NCI-H1417 treated with DMSO at 0.1 percent for 48 hours (cell line): ENCODE measurements around the gene ATE1.
"Not testable (repeated sequence)": the region's sequence is repeated elsewhere in the genome, so short reads cannot be mapped to it uniquely, and the experiment has no call there.

Experiments
- DNase-seq: peaks from one replicate; lab custom pipeline; 2025; lab: John Stamatoyannopoulos, UW

ATE1 gene

DNA sequence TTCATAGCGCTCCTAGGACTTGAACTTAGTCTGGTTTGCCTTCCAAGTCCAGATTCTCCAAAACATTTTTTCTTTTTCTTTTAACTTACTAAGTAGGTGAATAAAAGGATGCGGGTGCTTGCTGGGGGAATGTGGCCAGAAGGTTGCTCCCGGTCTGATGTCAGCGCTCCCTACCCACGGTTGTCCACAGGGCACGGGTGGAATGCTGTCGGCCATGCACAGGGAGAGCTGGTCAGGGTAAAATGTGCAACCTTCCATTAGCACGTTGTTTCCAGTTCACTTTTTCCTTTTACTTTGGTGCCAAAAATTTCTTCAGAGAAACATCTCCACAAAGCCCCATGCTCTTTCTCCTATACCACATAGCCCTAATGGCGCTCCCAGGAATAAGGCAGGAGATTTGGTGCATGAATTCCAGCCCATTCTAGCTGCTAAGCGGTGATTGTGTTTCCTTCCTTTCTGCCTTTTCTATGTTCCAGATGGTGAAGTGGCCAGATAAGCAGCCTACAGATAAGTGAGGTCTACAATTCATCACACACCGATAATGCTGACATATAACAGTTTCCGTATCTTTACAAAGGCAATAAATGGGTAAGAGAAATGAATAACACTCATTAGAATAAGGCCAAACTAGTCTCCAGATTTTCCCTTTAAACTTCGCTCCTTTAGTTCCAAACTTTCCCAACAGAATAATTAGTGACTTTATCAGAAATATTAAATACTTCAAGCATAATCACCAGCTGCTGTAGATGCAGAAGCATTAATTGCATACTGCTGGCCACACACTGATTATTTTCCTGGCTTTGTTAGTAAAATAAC, 191.3 kb downstream of the ATE1 start:
- DNase-seq, result no peak

DNA sequence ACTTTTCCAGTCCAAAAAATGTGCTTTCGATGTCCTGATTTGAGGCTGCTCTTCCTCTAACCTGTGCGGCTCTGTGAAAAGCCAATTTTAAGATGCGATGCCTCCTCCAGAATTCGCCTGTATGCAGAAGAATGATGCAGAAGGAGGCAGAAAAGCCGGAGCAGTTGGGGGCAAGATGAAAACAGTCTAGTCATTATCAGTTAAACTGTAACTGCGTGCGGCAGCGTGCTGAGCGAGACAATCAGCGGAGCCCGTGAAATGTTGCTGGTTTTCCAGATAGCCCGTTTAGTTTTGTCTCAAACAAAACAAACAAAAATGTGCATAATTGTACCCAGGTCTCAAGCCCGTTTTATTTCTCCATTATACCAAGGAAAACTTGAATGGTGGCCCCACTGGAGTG, 192.6 kb downstream of the ATE1 start:
- DNase-seq, result no peak

DNA sequence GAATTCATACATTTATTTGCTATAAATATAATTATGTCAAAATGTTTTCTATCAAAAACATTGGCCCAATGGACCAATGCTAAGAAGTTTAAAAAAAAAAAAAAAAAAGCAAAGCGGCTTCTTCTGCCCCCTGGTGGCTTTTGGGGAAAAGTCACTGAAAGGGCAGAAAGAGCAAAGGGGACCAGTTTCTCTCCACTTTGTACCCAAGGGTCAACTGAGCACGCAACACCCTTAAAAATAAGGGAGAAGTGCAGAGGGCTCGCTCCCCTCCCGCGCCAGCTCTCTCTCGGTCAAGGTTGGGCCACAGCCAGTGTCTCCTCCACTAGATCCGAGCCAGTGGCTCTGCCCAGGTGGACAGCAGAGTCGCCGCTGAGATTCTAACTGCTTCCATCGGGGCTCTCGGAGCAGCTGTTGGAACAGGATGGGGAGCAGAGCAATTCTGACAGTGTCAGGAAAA, 193.2 kb downstream of the ATE1 start:
- no peak for DNase-seq

DNA sequence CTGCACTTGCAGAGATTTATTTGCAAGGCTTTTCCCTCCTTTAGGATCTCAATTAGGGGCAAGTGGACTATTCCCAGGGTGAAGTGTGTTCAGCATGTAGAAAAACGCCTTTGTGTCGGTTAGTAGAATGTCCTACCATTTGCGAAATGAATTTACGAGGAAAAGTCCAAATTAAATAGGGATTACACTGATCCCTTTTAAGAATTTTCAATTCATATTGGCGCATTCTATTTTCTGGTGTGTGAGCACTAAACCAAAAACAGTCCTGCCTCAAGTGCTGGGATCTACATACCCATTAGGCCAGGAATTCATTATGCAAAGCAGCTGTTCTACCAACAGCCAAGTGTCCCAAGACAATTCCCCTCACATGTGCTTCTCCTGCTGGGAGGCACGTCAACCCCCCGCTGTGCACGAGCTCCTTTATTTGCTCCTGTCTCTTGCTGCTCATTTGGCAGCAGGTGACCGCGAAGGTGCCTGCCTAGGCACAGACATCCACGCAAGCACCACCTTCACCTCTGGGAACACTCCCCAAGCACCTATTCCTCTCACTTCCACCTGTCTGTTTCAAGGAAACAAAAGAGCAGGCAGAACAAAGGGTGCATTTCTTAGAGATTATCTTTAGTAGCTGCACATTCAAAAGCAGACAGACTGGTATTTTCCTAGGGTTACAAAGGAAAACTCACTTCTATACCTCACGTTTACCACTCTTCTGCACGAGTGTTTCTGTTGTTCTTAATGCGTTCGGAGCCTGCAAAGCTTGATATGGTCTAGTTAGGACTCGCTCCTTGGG, 195.0 kb downstream of the ATE1 start:
- no peak for DNase-seq

DNA sequence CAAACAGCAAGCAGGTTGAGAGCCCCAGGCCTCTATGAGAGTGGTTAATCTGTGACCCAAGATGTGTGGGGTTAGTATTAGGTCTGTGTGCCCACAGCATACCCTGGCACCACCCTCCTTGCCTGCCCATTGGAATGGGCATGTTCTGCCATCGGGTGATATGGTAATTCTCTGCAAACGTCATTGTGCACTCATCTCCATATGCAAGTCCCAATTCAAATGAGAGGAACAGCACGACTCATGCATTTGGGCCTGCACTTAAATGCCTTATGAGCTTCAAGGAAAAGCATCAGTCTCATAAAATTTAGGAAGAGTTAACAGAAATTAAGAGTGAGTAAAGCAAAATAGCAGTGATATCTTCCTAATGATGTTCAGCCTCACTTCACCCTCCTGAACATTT, 195.7 kb downstream of the ATE1 start:
- no peak for DNase-seq

DNA sequence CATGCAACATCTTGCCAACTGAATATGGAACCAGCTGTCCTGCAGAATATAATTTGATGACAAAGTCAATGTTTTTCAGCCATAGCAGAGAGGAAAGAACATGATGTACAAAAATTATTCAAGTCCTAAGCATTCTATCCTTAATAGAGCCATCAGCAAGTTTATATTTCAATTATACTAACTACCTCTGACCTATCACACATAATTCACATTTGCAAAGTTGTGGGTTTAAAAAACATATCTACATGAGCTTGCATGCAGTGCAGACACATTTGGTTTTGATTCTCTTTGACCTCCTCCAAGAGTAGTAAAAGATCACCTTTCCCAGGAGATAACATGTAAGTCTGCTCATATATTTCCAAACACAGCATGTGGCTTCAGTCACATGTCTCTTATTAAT, 203.5 kb downstream of the ATE1 start:
- no peak for DNase-seq

DNA sequence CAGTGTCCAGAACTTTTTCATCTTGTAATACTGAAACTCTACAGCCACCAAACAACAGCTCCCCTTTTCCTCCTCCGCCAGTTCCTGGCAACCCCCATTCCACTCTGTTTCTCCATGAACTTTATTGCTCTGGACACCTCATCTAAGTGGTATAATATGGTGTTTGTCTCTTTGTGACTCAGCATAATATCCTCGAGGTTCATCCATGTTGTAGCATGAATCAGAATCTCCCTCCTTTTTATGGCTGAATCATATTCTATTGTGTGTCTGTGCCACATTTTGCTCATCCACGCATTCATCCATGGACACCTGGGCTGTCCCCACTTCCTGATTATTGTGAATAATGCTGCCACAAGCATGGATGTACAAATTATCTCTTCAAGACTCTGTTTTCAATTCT, 205.2 kb downstream of the ATE1 start:
- no peak for DNase-seq

DNA sequence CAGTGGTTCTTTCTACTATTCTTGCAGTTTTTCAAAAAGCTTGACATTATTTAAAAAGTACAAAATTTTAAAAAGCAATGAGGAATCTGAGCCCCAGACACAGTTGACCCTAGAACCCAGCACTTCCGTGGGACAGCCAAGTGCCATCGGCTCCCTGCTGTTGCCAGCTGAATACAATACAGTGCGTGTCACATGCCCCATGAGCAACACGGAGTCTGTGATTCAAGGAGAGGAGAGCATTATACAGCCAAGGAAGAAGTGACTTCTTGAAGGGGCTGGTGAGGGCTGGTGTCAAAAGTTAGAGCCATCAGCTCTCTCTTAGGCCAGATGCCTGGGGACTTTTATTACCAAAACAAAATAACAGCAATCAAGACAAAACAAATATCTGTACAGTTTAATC, 206.6 kb downstream of the ATE1 start:
- no peak for DNase-seq

DNA sequence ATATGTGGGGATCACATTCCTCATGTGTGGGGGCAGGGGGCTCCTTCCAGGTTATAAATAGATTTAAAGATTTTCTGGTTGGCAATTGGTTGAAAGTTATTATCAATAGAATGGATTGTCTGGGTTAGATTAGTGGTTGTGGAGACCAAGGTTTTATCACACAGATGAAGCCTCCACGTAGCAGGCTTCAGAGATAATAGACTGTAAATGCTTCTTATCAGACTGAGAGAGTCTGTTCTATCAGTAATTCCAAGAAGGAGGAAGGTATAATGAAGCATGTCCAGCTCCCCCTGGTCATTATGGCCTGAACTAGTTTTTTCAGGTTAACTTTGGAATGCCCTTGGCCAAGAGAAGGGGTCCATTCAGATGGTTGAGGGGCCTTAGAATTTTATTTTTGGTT, 211.9 kb downstream of the ATE1 start:
- DNase-seq, result no peak

DNA sequence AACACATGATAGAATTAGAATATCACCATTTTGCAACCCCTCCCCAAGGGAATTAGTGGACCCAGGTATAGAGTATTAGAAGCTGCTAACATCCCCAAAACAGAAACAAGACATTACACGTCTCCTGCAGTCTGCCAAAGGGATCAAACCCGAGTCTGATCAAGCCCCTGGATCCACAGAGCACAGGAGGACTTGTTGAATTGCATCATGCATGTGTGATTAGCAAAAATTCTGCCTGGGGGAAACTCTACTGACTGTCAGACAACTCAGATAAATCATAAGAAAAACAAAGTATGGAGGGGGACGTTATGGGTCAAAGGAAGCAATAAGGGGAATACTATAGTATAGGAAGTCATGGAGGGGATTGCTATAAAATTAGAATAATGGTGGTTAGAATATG, 212.8 kb downstream of the ATE1 start:
- DNase-seq, result no peak

DNA sequence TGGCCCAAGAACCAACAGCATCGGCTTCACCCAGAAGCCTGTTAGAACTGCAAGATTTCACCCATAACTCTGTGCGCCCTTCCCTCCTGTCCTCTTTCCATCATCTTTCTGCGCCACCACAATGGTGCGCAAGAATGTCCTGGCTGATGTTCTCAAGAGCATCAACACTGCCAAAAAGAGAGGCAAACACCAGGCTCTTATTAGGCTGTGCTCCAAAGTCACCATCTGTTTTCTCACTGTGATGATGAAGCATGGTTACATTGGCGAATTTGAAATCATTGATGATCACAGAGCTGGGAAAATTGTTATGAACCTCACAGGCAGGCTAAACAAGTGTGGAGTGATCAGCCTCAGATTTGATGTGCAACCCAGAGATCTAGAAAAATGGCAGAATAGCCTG, 214.3 kb downstream of the ATE1 start:
- no peak for DNase-seq

DNA sequence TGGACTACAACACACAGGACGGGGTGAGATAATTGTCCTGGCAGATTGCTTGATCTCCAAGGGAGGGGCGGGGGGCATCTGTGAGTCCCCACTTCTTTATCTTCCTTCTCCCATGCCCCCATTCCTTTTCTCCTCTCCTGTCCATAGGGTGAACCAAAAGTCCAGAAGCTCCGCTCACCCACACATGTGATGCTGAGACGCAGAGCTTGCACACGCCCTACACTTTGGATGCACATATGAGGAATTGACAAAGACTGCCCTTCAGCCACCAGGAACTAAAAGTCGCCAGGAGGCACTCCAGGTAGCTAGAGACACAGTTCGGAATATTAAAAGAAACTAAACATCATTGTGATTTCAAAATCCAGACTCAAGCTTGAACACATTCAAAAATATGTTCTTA, 216.9 kb downstream of the ATE1 start:
- no peak for DNase-seq

DNA sequence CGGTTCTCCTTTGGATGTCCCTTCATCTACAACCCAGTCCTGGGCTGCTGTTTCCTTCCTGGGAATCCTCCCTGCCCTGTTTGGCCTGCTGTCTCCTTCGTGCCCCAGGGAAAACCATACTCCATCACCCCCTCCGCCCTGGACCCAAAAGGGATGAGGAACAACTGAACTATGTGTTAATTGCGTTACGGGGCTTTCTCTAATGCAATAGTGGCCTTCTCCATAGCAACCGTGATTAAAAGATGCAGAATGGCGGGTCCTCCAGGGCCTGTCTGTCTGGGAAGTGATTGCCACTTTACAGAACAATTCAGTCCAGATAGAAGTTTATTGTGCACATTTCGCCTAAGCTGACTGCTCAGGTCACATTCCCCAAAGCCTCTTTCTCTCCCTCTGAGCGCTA, 217.6 kb downstream of the ATE1 start:
- DNase-seq, result no peak

DNA sequence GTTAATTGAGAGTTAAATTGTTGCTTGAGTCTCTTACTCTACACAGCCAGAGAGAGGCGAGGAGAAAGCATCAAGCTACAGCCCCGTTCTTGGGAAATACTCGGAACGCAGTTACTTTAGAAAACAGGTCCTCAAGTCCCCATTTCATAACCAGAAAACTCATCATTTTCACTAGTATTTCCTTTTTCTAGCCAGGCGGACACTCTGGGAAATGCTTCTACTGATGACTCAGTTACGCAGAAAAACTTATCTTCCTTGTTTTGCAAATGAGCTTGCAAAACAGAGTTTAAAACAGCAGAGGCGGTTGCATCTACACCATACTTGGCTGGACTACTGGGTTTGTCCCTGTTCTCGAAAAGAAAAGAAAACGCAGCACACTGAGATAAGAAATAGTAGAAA, 218.2 kb downstream of the ATE1 start:
- DNase-seq, result no peak

DNA sequence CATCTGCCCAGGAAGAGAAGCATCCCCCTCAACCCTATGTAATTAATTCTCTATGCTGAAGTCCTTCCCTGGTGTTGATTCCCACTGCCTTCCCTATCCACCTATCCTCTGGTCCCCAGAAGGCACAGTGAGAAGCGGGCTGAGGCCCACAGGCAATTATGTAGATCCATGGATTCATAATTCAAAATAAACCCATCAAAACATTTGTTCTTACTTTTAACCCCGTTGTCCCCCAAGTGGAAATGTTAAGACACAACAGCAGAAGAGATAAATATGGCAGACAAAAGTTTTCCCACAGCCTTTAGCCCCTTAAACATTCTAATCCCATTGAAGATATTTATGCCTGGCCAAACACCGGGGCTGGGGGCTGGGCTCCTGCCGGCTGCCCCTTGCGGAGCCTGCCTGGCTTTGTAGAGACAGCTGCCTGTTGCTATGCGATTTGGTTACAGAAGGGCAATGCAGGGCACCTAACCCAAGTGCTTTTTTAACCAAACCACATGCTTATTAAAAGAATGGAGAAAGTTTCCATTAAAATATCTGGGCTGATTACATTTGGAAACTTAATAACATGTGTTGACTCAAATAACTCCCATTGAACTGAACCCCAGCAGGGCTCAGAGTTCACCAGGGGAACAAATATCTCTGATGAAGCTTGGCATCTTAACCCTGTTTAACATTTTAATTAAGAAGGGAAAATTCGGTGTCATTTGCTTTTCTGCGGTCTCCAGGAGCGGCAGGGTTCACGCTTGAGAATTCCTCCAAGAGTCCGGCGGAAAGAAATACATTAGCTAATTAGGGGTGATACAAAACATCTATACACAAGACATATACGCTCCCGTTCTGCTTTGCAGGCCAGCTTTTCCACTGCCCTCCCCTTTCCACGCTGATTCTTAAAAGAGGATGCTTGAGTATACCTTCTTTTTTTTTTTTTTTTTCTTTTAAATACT, 218.8 kb downstream of the ATE1 start:
- no peak for DNase-seq

DNA sequence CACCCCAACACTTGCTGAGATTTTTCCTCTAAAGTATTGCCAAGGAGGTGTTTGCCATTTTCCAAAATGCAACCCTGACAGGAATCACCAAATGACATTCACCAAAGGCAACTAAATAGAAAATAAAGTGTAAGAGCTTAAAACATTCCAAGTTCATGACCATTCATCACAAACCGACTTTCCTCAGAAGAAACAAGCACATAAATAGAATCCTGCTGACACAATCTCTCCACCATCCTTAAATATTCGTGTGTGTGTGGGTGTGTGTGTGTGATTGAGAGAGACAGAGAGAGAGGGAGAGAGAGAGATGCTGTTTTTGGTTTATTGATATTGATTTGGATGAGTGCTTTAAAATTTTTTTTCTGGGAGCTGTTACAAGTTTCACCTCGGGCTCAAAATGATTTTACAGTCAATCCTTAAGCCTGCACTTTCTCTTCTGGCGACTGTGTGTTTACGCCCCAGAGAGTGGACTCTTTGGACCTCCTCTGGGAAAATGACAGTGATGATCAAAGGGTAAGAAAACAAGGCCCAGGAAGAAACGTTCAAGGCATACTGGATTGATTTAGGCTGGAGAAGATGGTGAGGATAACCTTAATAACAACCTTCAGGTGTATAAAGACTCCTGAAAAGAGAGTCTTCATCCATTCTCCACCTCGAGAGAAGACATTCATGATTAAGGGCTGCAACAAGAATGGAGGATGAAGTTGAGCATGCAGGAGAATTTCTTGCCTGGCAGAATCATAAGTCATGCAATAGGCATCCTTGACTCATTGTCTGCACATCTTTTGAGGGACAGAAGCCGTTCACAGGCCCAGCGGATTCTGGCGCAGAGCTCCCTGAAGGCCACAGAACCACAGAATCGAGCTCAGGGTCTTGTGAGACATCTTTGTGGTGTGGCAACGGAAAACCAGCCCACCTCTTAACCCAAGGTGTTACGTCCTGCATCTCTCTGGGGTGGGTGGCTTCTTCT, 225.2 kb downstream of the ATE1 start:
- no peak for DNase-seq

DNA sequence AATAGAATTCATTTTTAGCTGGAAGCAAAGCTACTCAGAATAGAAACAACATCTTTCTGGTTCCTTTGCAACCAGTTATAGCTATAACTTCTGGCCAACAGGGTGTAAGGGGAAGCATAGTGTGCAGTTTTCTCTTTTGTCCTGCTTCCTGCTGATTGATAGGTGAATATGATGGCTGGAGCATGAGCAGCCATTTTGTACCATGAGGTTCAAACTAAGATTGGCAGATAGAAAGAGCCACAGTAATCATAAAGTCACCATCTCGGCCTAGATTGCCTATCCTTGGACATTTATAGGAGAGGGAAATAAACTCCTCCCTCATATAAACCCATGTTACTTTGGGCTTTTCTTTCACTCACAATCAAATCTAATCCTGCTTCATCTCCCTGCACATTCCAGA, 227.4 kb downstream of the ATE1 start:
- DNase-seq, result no peak

DNA sequence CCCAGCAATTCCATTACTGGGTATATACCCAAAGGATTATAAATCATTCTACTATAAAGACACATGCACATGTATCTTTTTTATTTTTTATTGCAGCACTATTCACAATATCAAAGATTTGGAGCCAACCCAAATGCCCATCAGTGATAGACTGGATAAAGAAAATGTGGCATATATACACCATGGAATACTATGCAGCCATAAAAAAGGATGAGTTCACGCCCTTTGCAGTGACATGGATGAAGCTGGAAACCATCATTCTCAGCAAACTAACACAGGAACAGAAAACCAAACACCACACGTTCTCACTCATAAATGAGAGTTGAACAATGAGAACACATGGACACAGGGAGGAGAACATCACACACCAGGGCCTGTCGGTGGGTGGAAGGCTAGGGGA, 228.1 kb downstream of the ATE1 start:
- DNase-seq, result not testable (repeated sequence)

DNA sequence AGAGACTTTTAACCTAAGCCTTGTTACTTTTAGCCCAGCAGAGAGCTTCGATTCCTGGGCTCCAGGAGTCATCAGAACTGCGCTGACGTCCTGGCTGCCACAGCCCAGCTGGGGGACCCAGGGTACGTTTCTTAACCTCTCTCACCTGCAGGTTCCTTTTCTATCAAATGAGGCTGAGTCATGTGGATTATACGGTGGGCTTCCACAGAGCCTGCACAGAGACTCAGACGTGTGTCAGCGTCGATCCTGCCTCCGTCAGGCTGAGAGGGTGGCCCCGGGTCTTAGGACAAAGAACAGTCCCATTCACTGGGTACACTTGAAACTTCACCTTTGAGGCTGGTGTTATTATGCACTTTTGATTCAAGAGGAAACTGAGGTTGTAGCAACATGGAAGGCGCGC, 228.9 kb downstream of the ATE1 start:
- no peak for DNase-seq

DNA sequence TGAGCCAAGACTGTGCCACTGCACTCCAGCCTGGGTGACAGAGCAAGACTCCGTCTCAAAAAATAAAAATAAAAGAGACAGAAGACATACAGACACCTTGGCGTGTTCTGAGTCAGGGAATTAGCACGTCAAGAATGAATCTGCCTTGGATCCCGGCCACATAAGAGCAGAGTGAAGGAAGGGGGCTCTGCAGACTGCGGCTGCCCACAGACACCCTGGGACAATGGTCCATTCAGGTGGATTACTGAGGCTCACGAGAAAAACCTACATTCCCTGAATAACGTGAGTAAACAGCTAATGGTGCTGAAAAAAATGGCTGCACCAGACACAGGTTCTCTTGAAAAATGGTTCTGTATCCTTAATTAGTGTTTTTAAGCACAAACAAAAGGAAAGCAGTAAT, 229.5 kb downstream of the ATE1 start:
- no peak for DNase-seq

DNA sequence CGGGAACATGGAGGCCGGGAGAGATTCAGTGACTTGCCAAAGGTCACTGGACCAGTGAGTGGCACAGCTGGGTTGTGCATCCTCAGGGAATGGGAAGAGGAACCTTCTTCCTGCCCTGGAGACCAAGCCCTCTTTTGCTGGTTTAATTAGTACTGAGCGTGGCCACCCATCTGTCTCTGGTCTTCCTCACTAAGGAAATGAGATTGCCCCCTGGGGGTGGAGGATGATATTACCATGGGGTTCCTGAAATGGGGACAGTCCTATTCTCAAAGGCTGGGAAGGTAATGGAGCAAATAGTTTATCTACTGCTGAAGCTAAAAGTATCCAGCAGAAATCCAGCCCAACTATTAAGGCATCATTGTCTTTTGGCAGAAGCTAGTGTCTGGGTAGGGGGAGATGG, 231.0 kb downstream of the ATE1 start:
- DNase-seq, result no peak
